GM12864 (cell line): ENCODE measurements around the gene MPRIP.

Experiments used
- DNase-seq: peaks from one replicate; pipeline ENCODE4 v3.0.0-alpha.2; 2011; ENCODE audit warnings: low read depth
- H3K4me3 ChIP-seq: 2 replicates; pipeline ENCODE4 v1.5.1; 2011; ENCODE audit warnings: mild to moderate bottlenecking, low read depth, low read length, control low read depth
- CTCF ChIP-seq: IDR thresholded peaks from 2 replicates; pipeline ENCODE4 v1.5.1; 2011; ENCODE audit warnings: low read depth, mild to moderate bottlenecking, moderate library complexity, low read length, control low read depth, inconsistent platforms; ENCODE audit errors: missing control alignments

The MPRIP gene

GRCh38 chr17:17221329-17221728 lies 179.1 kb downstream of the MPRIP start:
- DNase-seq = no peak
- no peak overlapping the region for H3K4me3 ChIP-seq
- TF ChIP-seq CTCF = no peak

- no peak for TF ChIP-seq CTCF
- no peak overlapping the region for H3K4me3 ChIP-seq
- DNase-seq = no peak
Measured at GRCh38 chr17:17223736-17224135, 181.5 kb downstream of the MPRIP start.

GRCh38 chr17:17224137-17224536 lies 181.9 kb downstream of the MPRIP start:
- no peak for TF ChIP-seq CTCF
- no peak for DNase-seq
- H3K4me3 ChIP-seq = no peak overlapping the region

- DNase-seq = no peak
- no peak for TF ChIP-seq CTCF
Measured at GRCh38 chr17:17225901-17226300, 183.6 kb downstream of the MPRIP start.

GRCh38 chr17:17226451-17227265 lies 184.4 kb downstream of the MPRIP start:
- no peak overlapping the region for H3K4me3 ChIP-seq
- no peak for DNase-seq
- TF ChIP-seq CTCF = no peak

More at GRCh38 chr17:17225901-17226300, 183.6 kb downstream of the MPRIP start:
- H3K4me3 ChIP-seq = no peak overlapping the region

GRCh38 chr17:17227608-17228520 lies 185.6 kb downstream of the MPRIP start:
- no peak overlapping the region for H3K4me3 ChIP-seq
- no peak for TF ChIP-seq CTCF
- no peak for DNase-seq
